HTERT RPE-1 (cell line): ENCODE measurements around the gene CMSS1.

ENCODE experiments used
- in situ Hi-C: fragments of 300-500 bp; cut with MboI; formaldehyde crosslinking; loops from 4 replicates; pipeline ENCODE4 v1.14.3; 2020; ENCODE audit warnings: low sequenced_read_pairs

CMSS1 gene

GRCh38 chr3:99899603-99900002, 81.9 kb downstream of the CMSS1 start:
- in situ Hi-C loops: no loop called here

GRCh38 chr3:99900248-99900647, 82.6 kb downstream of the CMSS1 start:
- in situ Hi-C loops: no loop called here

GRCh38 chr3:99901200-99901926, 83.7 kb downstream of the CMSS1 start:
- in situ Hi-C loops: no loop called here

GRCh38 chr3:99902091-99902490, 84.4 kb downstream of the CMSS1 start:
- in situ Hi-C loops: no loop called here

GRCh38 chr3:99903869-99904268, 86.2 kb downstream of the CMSS1 start:
- in situ Hi-C loops: no loop called here

- in situ Hi-C loops: no loop called here
Observed at GRCh38 chr3:99907959-99908544, 90.4 kb downstream of the CMSS1 start.

- in situ Hi-C loops: no loop called here
Observed at GRCh38 chr3:99909714-99910495, 92.2 kb downstream of the CMSS1 start.

GRCh38 chr3:99910752-99911290, 93.2 kb downstream of the CMSS1 start:
- in situ Hi-C loops: no loop called here

GRCh38 chr3:99911433-99911832, 93.8 kb downstream of the CMSS1 start:
- in situ Hi-C loops: no loop called here

GRCh38 chr3:99915906-99916432, 98.3 kb downstream of the CMSS1 start:
- in situ Hi-C loops: no loop called here

GRCh38 chr3:99918715-99919114, 101.1 kb downstream of the CMSS1 start:
- in situ Hi-C loops: no loop called here

- in situ Hi-C loops: no loop called here
Observed at GRCh38 chr3:99919694-99920093, 102.0 kb downstream of the CMSS1 start.

- in situ Hi-C loops: no loop called here
Observed at GRCh38 chr3:99920481-99921376, 103.1 kb downstream of the CMSS1 start.

- in situ Hi-C loops: no loop called here
Observed at GRCh38 chr3:99921377-99921695, 103.7 kb downstream of the CMSS1 start.

GRCh38 chr3:99921986-99922385, 104.3 kb downstream of the CMSS1 start:
- in situ Hi-C loops: no loop called here

GRCh38 chr3:99923873-99924272, 106.2 kb downstream of the CMSS1 start:
- in situ Hi-C loops: no loop called here

GRCh38 chr3:99925584-99926230, 108.0 kb downstream of the CMSS1 start:
- in situ Hi-C loops: no loop called here

- in situ Hi-C loops: no loop called here
Observed at GRCh38 chr3:99927671-99928457, 110.2 kb downstream of the CMSS1 start.
